ENCODE data around the gene SH3RF3.

Gene SH3RF3

DNA sequence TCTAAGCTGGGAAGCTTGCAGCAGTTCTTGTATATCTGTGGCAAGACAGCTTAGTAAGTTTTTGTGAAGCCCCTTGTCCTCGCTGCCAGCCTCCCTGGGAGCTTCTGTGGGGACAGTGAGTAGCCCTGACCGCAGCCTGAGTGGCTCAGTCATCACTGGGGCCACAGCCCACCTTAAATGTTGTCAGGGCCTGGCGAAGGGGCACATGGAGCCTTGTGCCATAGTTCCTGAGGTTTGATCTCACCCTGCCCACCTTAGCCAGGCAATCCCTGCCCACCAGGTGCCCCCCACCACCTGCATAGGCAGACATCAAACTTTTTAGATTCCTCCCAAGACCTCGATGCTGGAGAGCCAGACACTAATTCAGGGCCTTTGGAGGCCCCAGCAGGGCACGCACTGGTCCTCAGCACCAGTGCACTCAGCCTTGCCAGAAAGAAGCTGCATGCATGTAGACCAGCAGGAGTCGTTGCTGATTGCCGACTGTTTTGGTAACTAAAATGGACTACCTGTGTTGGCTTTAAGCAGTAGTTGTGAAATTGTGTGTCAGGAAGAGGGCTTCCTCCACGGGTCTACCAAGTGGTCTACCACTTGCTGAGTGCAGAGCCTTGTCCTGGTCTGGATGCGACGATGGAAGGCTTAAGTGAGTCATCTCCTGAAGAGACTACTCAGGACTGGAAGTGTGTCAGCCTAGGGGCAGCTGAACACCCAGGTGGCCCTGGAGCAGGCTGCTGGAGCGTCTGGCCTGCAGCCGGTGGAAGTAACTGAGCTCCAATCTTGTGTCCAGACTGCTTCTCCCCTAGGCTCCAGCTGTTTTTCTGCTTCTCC lies 251.7 kb downstream of the SH3RF3 start:
- TF ChIP-seq, protein P1, sequence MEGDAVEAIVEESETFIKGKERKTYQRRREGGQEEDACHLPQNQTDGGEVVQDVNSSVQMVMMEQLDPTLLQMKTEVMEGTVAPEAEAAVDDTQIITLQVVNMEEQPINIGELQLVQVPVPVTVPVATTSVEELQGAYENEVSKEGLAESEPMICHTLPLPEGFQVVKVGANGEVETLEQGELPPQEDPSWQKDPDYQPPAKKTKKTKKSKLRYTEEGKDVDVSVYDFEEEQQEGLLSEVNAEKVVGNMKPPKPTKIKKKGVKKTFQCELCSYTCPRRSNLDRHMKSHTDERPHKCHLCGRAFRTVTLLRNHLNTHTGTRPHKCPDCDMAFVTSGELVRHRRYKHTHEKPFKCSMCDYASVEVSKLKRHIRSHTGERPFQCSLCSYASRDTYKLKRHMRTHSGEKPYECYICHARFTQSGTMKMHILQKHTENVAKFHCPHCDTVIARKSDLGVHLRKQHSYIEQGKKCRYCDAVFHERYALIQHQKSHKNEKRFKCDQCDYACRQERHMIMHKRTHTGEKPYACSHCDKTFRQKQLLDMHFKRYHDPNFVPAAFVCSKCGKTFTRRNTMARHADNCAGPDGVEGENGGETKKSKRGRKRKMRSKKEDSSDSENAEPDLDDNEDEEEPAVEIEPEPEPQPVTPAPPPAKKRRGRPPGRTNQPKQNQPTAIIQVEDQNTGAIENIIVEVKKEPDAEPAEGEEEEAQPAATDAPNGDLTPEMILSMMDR (IDR thresholded peaks at IDR 0.05; ENCODE audit: control insufficient read depth, insufficient read depth, low read depth, low read length, missing control alignments) = no peak
- no peak overlapping the region for H3K4me3 ChIP-seq (ENCODE audit: control insufficient read depth, low read depth, low read length)
- no peak for DNase-seq (ENCODE audit: low read depth)

DNA sequence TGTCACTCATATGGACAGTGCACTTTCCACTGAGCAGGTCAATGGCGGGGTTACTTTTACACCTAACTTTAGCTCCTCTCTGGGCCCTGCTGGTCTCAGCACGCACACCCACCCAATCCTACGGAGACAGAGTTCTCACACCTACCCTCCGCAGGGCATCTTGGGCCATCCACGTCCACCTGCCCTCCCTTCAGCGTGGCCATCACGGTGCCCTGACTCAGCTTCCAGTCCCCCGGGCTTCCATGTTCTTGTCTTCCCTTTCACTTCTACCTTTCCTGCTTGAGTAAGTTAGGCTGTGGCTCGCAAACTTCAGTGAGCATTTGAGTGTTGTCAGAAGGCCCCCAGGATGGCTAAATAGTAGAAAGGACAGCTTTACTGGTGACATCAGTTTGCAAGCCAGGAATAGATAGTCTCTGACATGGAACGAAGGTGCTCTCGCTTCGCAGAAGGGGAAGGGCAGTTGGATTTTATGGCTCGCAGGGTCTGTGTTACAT lies 252.4 kb downstream of the SH3RF3 start:
- DNase-seq (ENCODE audit: low read depth) = no peak
- TF ChIP-seq, protein P1 (IDR thresholded peaks at IDR 0.05; ENCODE audit: control insufficient read depth, insufficient read depth, low read depth, low read length, missing control alignments) = no peak
- H3K4me3 ChIP-seq (ENCODE audit: control insufficient read depth, low read depth, low read length) = no peak overlapping the region

DNA sequence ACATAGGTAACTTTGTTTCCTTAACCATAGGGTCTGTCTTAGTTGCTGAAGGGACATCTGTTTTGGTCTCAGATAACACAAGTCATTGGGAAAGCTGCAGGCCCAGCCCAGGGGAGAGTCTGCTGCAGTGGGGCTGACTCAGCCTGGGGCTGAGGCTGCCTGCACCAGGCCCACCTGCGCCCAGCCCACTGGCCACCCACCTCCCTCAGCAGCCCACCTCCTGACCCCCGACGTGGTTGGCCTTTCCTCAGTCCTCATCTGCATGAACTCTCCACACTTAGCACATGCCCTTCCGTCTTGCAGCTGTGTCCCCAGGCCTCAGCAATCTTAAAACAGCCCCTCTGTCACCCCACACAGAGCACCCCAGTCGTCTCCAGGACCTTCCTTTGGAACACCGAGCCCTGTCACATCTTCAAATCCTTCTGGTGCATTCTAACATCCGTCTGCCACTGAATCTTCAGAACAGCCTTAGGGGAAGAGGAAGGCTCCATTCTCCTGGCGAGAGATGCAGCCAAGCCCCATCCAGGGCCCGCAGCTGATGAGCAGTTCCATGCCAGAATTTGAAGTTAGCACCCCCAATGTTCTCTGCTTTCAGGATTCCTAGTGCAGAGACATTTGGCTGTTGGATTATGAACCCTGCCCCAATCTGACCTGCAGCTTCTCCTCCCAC lies 253.4 kb downstream of the SH3RF3 start:
- TF ChIP-seq, protein P1 (IDR thresholded peaks at IDR 0.05; ENCODE audit: control insufficient read depth, insufficient read depth, low read depth, low read length, missing control alignments) = no peak
- no peak for DNase-seq (ENCODE audit: low read depth)
- H3K4me3 ChIP-seq (ENCODE audit: control insufficient read depth, low read depth, low read length) = no peak overlapping the region

DNA sequence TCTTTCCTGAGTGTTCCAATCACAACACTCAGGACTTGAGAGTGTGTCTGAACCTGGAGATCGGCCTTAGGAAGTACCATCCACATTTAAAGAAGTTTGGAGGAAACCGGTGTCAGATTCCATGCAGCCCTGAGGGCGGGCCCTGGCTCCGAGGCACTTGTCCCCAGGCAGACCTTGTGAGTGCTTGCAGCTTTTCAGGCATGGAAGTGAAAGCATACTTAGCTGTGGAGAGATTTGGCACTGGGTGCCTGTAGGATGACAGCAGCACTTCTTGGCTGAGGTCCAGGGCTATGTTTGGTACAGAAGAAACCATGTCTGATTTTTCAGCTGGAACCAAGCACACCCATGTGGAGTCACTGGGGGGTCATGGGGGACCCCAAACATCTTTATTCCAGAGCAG lies 253.9 kb downstream of the SH3RF3 start:
- H3K4me3 ChIP-seq (ENCODE audit: control insufficient read depth, low read depth, low read length) = no peak overlapping the region
- TF ChIP-seq, protein P1 (IDR thresholded peaks at IDR 0.05; ENCODE audit: control insufficient read depth, insufficient read depth, low read depth, low read length, missing control alignments) = no peak
- DNase-seq (ENCODE audit: low read depth) = peak; percentile 42

DNA sequence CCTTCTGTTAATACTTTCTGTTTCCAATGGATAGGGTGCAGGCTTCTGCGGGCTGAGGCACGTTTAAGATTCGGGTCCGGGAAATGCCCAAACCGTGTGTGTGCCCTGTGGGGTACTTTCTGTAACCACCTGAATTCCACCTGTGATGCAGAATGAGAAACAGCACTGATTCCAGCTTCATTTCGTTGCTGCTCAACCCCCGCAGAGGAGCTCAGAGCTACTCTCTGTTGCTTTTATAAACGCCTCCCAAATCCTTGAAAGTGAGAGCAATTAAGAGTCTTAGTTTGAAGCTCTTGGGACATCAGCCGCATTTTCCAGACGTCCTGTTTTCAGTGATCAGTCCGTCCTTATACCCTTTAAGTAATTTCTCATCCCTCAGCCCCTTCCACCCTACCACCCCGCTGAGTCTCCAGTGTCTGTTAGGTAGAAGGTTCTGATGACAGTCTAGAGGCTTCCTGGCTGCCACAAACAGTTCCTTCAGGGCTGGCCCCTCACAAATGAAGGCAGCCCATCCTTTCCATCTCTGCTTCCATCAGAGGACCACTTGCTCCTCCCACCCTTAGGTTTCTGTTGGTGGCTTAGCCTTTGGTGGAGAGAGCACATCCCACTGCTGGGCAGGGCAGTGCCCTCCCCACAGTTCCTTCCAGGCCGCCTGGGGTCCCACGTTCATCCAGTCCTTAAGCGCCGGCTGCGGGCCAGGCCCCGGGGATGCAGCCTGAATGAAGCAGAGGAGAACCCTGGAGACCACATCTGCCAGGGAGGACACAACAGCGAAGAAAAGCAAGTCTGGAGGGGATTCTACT lies 254.7 kb downstream of the SH3RF3 start:
- no peak overlapping the region for H3K4me3 ChIP-seq (ENCODE audit: control insufficient read depth, low read depth, low read length)
- TF ChIP-seq, protein P1 (IDR thresholded peaks at IDR 0.05; ENCODE audit: control insufficient read depth, insufficient read depth, low read depth, low read length, missing control alignments) = no peak
- no peak for DNase-seq (ENCODE audit: low read depth)
